RPMI7951 (cell line): ENCODE data around the gene OR1M1. TPM values are rescaled to one million over a fixed set of nuclear protein-coding genes. Genes with fewer than 3 reads are reported as not detected.

Experiments used
- DNase-seq: peaks from one replicate; pipeline ENCODE4 v3.0.0-alpha.2; 2012; ENCODE audit warnings: low read depth
- total RNA-seq: library from RNA; depleted of rRNA; stranded (reverse); fragments of >200 nt; shearing (Covaris generic); gene quantifications from 2 replicates; pipeline ENCODE4 v1.2.3, GENCODE V29; 2014; rRNA removed

Gene OR1M1
- total RNA-seq, 1 experiment from 2014 or later = not detected

DNA sequence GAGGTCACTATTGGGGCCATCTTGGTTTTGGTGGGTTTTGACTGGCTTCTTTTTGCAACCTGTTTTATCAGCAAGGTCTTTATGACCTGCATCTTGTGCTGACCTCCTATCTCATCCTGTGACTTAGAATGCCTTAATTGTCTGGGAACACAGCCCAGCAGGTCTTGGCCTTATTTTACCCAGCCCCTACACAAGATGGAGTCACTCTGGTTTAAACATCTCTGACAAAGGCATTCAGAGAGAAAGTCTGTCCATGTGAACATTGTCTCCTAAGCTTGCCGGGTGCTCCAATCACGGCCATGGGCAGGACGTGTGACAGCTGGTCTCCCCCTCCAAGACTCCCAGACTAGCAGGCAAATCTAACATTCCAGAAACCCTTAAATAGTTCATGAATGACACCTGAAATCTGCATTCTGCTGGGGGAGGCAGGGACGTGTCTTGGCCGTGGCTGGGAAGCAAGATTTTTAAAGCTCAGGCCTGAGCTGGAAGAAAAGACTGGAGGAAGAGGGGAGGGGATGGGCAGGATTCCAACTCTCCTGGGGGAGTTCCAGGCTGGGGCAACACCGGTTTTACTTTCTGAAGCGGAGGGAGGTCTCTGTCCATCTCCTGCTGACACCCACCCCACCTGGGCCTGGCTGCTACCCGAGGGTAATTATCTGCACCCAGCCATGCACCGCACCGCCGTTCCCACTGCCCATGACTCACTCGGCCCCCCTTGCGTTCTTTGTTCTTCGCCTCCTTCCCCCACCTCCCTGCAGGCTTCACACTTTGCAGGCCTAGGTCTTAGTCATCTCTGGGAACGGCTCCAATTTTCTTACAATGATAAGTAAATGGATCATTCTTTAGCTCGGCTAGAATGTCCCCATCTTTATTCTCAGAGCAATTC is 11.6 kb upstream of the OR1M1 start:
- DNase-seq = peak; percentile 99

DNA sequence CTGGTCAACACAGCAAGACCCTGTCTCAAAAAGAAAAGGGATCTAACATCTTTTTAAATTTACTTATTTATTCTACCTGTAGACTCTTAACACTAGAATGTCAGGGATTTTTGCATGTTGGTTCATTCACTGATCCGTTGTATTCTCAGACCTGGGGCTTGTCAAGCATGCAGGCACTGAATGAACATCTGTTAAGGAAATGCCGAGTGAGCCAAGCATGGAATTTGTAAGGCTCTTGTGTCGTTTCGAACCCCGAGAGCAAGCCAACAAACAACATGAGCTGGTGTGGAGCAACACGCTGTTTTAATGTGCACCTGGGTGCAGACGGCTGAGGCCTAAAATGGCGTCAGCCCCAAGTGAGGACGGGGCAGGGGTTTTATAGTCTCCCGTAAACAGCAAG is 10.0 kb upstream of the OR1M1 start:
- no peak for DNase-seq

DNA sequence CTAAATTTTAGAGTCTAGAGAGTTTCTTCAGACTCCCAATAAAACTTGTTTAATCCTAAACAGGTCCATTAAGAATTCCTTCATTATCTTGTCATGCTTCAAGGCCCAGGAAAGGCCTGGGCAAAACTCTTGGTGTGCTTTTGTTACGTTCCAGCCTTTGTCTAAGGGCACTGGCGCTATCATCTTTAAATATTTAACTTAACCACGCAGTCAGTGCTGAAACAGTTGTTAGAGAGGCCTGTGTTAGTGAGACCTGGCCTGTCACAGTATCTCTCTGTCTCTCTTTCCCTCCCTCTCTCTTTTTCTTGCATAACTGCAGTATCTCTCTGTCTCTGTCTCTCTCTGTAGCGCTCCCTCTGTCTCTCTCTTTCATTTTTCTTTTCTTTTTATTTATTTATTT is 8.2 kb upstream of the OR1M1 start:
- no peak for DNase-seq

DNA sequence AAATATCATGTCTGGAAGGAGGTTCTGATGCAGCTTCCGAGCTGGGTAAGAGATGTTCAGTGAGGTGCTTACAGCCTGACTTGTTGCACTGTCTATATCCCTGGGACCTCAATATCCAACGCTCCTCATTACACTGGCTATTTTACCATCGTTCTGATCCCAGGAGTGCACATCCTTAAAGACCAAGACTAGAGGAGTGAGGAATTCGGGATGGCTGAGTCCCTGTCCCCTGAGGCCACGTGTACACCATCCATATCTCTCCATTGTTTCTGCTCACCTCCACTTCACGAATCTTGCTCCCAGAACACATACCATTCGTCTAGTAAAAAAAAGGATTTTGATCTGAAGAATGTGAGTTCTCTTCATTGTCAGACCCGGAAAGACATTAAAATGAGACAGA is 20.5 kb downstream of the OR1M1 start, which contains the start of gene OR7G2:
Gene OR7G2, minus strand, starts transcription at position 101 of the 400 bp plus-strand sequence. CDS start 4,232 bp downstream, outside the sequence.
- no peak for DNase-seq

DNA sequence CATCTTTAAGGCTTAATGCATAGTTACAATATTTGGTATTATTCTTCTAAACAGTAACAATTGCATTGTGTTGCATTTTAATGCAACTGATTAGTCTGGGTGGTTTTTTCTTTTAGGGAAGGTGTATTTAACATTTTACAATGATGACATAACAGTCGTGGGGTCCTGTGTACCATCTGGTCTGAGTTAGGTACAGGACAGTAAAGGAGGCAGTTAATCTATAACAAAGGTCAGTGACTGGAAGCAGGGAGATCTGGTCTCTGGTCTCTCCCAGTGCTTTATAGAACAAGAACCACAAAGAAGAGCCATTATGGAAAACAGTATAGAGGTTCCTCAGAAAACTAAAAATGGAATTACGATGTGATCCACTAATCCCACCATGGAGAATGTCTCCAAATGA is 23.1 kb downstream of the OR1M1 start:
- DNase-seq = no peak

DNA sequence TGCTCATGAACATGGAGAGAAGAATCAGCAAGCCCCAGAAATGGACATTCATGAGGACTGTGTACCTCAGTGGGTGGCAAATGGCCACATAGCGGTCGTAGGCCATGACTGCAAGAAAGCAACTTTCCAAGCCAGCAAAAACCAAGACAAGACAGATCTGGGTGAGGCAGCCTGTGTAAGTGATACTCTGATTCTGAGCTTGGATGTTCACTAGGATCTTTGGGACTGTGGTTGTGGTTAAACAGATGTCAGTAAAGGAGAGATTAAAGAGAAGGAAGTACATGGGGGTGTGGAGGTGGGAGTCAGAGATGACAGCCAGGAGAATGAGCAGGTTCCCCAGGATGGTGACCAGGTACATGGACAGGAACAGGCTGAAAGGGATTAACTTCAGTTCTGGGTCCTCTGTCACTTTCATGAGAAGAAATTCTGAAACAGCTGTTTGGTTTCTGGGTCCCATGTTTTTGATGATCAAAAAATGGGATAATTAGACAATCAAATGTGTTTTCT is 28.5 kb downstream of the OR1M1 start, which contains the start of gene OR7G1:
Gene OR7G1, minus strand, starts transcription at position 457 of the 507 bp plus-strand sequence. Its CDS starts 0 bp downstream, at position 457.
- DNase-seq = no peak

DNA sequence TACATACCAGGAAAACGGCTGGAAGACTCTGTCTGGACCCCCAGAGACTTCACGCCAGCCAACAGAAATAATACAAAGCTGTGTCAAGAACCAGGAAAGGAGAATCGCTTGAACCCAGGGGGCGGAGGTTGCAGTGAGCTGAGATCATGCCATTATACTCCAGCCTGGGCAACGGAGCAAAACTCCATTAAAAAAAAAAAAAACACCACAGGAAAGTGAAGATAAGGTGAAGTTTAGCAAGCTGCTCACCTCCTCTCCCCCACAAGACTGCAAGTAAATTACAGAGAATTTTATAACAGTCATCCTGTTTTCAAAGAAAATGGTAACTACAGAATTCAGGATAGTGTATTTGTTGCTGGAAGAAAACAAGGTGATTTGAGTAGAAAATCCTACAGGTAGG is 29.7 kb downstream of the OR1M1 start:
- DNase-seq = no peak

DNA sequence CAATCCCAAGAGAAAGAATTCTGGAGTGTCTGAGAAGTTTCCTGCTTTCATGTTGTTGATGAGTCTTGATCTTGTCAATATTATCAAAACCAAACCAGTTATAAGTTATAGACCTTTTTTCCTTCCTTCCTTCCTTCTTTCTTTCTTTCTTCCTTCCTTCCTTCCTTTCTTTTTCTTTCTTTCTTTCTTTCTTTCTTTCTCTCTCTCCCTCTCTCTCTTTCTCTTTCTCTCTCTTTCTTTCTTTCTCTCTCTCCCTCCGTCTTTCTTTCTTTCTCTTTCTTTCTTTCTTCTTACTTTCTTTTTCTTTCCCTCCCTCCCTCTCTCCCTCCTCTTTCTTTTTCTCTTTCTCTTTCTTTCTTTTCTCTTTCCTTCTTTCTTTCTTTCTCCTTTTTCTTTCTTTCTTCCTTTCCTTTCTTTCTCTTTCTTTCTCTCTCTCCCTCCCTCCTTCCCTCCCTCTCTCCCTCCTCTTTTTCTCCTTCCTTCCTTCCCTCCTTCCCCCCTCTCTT is 40.1 kb downstream of the OR1M1 start, which contains the start of gene OR7G3:
Gene OR7G3, minus strand, starts transcription at position 51 of the 506 bp plus-strand sequence. Its CDS starts 0 bp downstream, at position 51.
- no peak for DNase-seq

DNA sequence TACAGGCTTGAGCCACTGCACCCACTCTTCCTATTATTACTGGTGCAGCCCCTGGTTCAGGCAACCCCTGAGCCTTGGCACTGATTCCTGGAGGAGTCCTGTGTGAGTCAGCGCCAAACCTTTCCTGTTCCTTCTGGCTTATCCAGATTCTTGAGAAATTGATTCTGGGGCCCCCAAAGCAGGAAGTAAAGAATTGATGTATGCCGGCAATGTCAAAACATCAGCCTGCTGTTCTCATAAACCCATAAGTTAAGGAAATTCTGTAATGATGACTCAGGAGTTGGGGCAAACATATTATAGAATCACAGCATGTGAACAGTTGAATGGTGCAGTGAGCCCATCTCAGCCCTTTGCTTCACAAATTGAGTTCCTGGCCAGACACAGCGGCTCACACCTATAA is 41.3 kb downstream of the OR1M1 start:
- DNase-seq = peak; percentile 56

DNA sequence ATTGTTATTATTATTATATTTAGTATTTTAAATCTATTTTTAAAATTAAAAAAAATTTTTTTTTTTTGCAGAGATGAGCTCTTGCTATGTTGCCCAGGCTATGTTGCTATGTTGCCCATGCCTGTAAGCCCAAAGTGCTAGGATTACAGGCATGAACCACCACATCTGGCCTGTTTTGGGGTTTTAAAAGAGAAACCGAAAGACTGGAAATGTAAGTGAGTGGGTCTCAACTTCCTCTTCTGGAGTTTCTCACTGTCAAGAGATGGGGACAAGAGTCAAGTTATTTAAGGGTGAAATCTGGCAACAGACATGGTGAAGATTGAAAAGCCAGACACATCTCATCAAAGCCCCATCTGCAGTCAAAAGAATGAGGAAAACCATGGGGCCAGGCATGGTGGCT is 44.1 kb downstream of the OR1M1 start:
- DNase-seq = peak; percentile 26

DNA sequence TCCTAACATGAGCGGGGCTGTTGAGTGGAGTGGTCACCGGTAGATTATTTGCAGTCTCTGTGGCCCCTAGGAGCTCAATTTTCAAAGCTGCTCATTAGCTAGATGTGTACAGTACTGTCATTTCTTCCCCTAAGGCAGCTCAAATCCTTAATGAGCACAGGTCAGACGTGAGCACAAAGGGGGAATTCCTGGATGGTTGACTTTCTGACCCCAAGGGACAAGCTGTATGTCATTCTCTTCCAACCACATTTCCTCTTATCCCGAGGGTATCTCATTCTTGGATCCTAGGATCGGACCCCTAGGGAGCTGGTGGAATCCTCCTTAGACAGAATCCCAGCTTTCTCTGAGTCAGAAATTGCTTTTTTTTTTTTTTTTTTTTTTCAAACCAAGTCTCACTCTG is 45.6 kb downstream of the OR1M1 start:
- peak; percentile 75 for DNase-seq

DNA sequence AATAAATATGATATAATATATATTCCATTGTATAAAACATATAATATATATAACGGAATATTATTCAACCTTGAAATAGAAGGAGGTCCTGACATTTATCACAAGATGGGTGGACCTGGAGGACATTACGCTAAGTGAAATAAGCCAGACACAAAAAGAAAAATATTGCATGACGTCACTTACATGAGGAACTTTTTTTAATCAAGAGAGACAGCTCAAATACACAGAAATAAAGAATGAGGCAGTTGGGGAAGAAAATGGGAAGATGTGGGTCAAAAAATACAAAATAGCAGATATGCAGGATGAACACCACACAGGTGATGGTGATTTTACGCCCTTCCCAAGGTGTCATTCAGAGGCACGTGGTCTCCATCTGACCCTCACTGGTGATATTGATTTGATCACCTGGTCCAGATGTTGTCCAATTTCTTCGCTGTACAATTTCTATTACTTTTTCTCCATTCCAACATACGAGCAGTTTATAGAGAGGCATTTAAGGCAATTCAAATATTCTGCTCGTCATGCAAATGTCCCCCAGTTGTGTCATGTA is 52.8 kb downstream of the OR1M1 start:
- peak; percentile 10 for DNase-seq

DNA sequence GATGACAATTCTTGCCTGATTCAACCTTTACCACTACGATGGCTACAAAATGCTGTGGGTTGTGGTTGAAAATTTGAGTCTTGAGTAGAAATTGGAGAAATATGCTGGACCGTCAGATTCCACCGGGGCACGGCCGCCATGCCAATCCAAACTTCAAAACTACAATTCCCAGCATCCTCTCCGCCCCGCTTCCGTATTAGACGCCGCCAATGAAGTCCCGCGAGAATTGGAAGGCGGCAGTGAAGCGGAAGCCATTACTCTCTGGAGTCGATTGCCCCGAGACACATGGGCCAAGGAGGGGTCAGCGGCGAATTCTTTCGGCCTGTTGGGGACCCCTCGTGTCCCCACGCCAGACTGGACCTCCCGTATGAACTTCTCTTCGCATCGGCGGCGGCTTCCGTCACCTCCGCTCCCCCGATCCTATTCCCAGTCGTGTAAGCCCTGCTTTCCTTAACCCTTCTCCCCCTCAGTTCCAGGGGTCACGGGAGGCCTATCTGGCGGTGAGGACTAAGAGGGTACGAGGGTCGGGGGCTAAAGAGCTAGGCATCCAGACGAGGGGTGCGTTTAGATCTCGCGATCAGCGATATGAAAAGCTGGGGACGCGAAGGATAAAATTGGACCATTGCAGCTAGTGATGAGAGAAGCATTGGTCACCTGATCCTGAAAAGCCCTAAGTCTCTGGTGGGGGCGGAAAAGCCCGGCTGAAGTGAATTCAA is 53.5 kb downstream of the OR1M1 start, which contains the start of gene ZNF317:
Gene ZNF317, plus strand, starts transcription at position 239 of the 716 bp plus-strand sequence. CDS start 15,620 bp downstream, outside the sequence.
- peak; percentile 92 for DNase-seq

DNA sequence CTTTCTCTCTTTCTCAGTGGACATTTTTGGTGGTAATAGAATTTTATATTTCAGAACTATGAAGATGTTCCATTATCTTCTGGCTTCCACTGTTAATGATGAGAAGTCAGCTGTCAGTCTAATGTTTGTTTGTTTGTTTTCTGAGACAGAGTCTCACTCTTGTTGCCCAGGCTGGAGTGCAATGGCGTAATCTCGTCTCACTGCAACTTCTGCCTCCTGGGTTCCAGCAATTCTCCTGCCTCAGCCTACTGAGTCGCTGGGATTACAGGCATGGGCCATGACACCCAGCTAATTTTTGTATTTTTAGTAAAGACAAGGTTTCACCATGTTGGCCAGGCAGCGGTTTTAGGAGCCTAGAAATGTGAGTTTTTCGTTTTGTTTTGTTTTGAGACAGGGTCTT is 58.1 kb downstream of the OR1M1 start:
- no peak for DNase-seq

Other genes with a start within 250 kb of the OR1M1 start
- not detected in 2 replicates for gene MUC16, start 76.7 kb upstream of the OR1M1 start, total RNA-seq
- gene OR7G2, start 20.4 kb downstream of the OR1M1 start, total RNA-seq = not detected in 2 replicates
- gene OR7G1, start 28.7 kb downstream of the OR1M1 start, total RNA-seq = not detected in 2 replicates
- gene OR7G3, start 39.9 kb downstream of the OR1M1 start, total RNA-seq = not detected in 2 replicates
- 14.0 and 15.3 TPM in 2 replicates for gene ZNF317, start 53.3 kb downstream of the OR1M1 start, total RNA-seq
- not detected in 2 replicates for gene OR7D2, start 91.9 kb downstream of the OR1M1 start, total RNA-seq
- not detected in 2 replicates for gene OR7D4, start 132.5 kb downstream of the OR1M1 start, total RNA-seq
- gene OR7E24, start 163.9 kb downstream of the OR1M1 start, total RNA-seq = not detected in 2 replicates
- 10.1 and 11.7 TPM in 2 replicates for gene ZNF699, start 222.8 kb downstream of the OR1M1 start, total RNA-seq
- 14.4 and 21.4 TPM in 2 replicates for gene ZNF559, start 237.1 kb downstream of the OR1M1 start, total RNA-seq